Measurements from ENCODE around the gene ACOT8.

ACOT8 gene

DNA sequence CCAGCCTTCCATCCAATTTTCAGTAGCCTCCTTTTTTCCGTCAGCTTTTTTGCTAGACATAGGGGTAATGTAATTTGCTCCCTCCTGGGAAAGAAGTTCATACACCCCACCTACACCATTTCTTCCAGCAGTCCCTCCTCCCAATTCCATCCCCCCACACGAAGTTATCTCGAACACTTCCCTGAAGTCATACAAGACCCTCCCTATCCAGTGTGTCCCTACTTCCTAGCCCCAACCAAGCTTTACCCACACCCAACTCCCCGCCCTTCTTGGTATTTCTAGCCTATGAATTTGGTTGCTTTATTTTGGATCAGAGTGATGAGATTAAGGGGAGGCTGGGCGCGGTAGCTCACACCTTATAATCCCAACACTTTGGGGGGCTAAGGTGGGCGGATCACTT lies 43.7 kb downstream of the ACOT8 start:
- TF ChIP-seq, protein P1, sequence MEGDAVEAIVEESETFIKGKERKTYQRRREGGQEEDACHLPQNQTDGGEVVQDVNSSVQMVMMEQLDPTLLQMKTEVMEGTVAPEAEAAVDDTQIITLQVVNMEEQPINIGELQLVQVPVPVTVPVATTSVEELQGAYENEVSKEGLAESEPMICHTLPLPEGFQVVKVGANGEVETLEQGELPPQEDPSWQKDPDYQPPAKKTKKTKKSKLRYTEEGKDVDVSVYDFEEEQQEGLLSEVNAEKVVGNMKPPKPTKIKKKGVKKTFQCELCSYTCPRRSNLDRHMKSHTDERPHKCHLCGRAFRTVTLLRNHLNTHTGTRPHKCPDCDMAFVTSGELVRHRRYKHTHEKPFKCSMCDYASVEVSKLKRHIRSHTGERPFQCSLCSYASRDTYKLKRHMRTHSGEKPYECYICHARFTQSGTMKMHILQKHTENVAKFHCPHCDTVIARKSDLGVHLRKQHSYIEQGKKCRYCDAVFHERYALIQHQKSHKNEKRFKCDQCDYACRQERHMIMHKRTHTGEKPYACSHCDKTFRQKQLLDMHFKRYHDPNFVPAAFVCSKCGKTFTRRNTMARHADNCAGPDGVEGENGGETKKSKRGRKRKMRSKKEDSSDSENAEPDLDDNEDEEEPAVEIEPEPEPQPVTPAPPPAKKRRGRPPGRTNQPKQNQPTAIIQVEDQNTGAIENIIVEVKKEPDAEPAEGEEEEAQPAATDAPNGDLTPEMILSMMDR (IDR thresholded peaks at IDR 0.05; ENCODE audit: low read depth, low read length): no peak
- TF ChIP-seq EZH2phosphoT487 (IDR thresholded peaks at IDR 0.05; ENCODE audit: low read depth): no peak
- Histone ChIP-seq H3K9ac (ENCODE audit: low read length) (peak overlapping the region; percentile 95), H3K9me3 (ENCODE audit: insufficient read depth, low read length) (no peaks in the 10 kb centered on the region), H4K20me1 (ENCODE audit: insufficient read depth, low read length) (peaks cover 13% of the 10 kb centered on the region; the same call in 1 of the 2 replicates), H3K27ac (ENCODE audit: low read length) (peak overlapping the region; percentile 79), H3K4me1 (ENCODE audit: low read length) (peaks cover 12% of the 10 kb centered on the region), H3K4me3 (ENCODE audit: low read length) (peak overlapping the region; percentile 88), H3K4me2 (ENCODE audit: low read length) (peak overlapping the region; percentile 94), H3K36me3 (replicated peaks; ENCODE audit: low read depth, low read length) (peaks cover 66% of the 10 kb centered on the region), H2AFZ (ENCODE audit: low read depth, low read length) (no peak overlapping the region), H3K27me3 (ENCODE audit: low read depth, low read length) (no peaks in the 10 kb centered on the region), H3K79me2 (ENCODE audit: low read length) (peaks cover 27% of the 10 kb centered on the region)

DNA sequence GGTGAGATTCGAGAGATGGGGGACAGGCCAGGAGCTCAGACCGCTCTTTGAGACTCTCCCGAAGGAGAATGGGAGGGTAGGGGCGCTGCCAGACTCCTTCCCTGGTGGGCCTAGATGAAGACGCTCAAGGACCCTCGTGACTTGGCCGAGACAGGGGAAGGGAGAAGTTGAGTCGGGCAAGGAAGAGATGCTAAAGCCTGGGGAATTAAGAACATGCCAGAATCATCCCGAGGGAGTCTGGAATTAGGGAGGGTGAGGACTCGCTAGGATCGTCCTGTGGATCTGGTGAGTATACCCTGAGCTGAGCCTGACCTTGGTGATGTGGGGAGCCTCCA lies 44.2 kb downstream of the ACOT8 start:
- TF ChIP-seq EZH2phosphoT487 (IDR thresholded peaks at IDR 0.05; ENCODE audit: low read depth): no peak
- TF ChIP-seq, protein P1 (IDR thresholded peaks at IDR 0.05; ENCODE audit: low read depth, low read length): no peak
- no peaks in the 10 kb centered on the region for H3K9me3 ChIP-seq (ENCODE audit: insufficient read depth, low read length)
- no peaks in the 10 kb centered on the region for H3K27me3 ChIP-seq (ENCODE audit: low read depth, low read length)
- peak overlapping the region; percentile 79 for H3K27ac ChIP-seq (ENCODE audit: low read length)
- H3K79me2 ChIP-seq (ENCODE audit: low read length): peaks cover 27% of the 10 kb centered on the region
- peaks cover 67% of the 10 kb centered on the region for H3K36me3 ChIP-seq (replicated peaks; ENCODE audit: low read depth, low read length)
- H3K4me3 ChIP-seq (ENCODE audit: low read length): peak overlapping the region; percentile 88
- H3K4me1 ChIP-seq (ENCODE audit: low read length): peaks cover 12% of the 10 kb centered on the region
- H3K4me2 ChIP-seq (ENCODE audit: low read length): peak overlapping the region; percentile 94
- H2AFZ ChIP-seq (ENCODE audit: low read depth, low read length): peak overlapping the region; percentile 45; the same call in 1 of the 2 replicates
- H3K9ac ChIP-seq (ENCODE audit: low read length): peak overlapping the region; percentile 95
- H4K20me1 ChIP-seq (ENCODE audit: insufficient read depth, low read length): peaks cover 13% of the 10 kb centered on the region; the same call in 1 of the 2 replicates

DNA sequence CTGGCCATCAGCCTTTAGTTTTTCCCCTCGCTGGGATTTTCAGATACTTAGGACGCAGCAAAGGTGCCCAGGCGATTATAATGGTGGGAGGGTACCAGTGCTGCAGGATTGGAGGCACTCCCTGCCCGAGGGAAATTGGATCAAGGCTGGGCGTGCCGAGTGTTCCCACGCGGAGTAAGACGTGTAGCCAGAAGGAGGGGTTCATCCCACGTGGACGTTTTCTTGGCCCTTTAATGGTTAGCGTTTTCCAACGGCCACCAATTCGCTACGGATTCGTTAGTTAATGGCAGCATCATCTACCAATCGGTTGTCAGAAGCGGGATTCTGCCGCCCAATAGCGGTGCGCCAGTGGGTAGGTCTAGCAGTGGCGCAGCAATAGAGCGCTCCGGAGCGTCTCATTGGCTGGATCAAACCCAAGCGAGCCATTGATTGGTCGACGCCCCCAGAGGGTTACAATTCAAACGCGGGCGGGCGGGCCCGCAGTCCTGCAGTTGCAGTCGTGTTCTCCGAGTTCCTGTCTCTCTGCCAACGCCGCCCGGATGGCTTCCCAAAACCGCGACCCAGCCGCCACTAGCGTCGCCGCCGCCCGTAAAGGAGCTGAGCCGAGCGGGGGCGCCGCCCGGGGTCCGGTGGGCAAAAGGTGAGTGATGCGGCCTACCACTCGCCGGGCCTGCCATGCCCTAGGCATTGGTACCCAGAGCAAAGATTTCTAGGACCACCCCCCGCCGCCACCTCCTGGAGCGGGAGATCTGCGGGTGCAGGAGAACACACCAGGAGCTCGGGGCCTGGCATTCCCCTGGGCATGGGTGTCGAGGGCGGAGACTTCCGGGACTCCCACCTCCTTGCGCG lies 44.8 kb downstream of the ACOT8 start, which contains the start of gene UBE2C:
UBE2C (plus strand) TSS at position 488 of the 849 bp plus-strand sequence; CDS start at position 540, 52 bp downstream.
- Histone ChIP-seq H3K36me3 (replicated peaks; ENCODE audit: low read depth, low read length) (peaks cover 63% of the 10 kb centered on the region), H4K20me1 (ENCODE audit: insufficient read depth, low read length) (peaks cover 13% of the 10 kb centered on the region; the same call in 1 of the 2 replicates), H3K9ac (ENCODE audit: low read length) (peak within 1 kb of the TSS; percentile 95), H3K4me3 (ENCODE audit: low read length) (peak within 1 kb of the TSS; percentile 88), H3K9me3 (ENCODE audit: insufficient read depth, low read length) (no peaks in the 10 kb centered on the region), H3K27ac (ENCODE audit: low read length) (peak within 1 kb of the TSS; percentile 79), H3K4me2 (ENCODE audit: low read length) (peak within 1 kb of the TSS; percentile 94), H3K79me2 (ENCODE audit: low read length) (peaks cover 27% of the 10 kb centered on the region), H3K4me1 (ENCODE audit: low read length) (peaks cover 12% of the 10 kb centered on the region), H3K27me3 (ENCODE audit: low read depth, low read length) (no peaks in the 10 kb centered on the region), H2AFZ (ENCODE audit: low read depth, low read length) (peak within 1 kb of the TSS; percentile 60)
- TF ChIP-seq, protein P1 (IDR thresholded peaks at IDR 0.05; ENCODE audit: low read depth, low read length): no peak
- TF ChIP-seq EZH2phosphoT487 (IDR thresholded peaks at IDR 0.05; ENCODE audit: low read depth): no peak

DNA sequence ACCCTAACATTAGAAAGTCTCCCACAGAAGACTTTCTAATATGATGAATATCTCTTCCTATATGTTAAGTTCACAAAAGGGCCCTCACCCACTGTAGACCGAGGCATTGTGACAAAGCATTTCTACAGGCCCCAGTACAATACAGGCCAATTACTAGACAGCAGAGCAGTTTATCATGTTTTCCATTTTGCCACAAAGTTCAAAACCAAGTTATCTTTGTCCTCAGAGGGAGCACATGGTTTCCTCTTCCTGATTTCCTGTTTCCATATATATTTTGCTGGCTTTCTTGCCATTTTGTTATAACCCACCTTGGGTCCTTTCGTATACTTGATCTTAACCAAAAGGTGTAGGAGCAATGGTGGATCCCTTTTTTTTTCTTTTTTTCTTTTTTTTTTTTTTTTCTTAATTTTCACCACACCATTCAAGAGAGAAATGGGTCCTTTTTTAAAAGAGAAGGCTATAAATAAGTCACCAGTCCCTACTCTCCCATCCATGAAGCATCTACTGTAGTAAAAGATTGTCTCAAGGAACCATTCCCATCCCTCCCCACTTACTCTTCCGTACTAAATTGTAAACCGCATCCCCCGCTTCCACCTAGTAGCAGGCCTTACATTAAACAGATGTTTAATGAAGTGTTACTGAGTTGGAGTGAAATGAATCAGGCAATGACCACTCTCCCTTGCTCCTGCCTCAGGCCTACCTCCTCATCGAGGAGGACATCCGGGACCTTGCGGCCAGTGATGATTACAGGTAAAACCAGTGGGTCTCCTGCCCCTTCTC lies 46.8 kb downstream of the ACOT8 start:
- no peak overlapping the region for H3K27ac ChIP-seq (ENCODE audit: low read length)

More for the DNA sequence above, 46.8 kb downstream of the ACOT8 start:
- Histone ChIP-seq H2AFZ (ENCODE audit: low read depth, low read length) (no peak overlapping the region), H3K4me3 (ENCODE audit: low read length) (no peak overlapping the region), H3K9ac (ENCODE audit: low read length) (no peak overlapping the region), H3K27me3 (ENCODE audit: low read depth, low read length) (no peaks in the 10 kb centered on the region), H3K4me2 (ENCODE audit: low read length) (no peak overlapping the region), H3K9me3 (ENCODE audit: insufficient read depth, low read length) (no peaks in the 10 kb centered on the region), H3K79me2 (ENCODE audit: low read length) (peaks cover 24% of the 10 kb centered on the region), H3K36me3 (replicated peaks; ENCODE audit: low read depth, low read length) (peaks cover 51% of the 10 kb centered on the region), H3K4me1 (ENCODE audit: low read length) (peaks cover 12% of the 10 kb centered on the region), H4K20me1 (ENCODE audit: insufficient read depth, low read length) (peaks cover 1% of the 10 kb centered on the region; the same call in 1 of the 2 replicates)
- no peak for TF ChIP-seq EZH2phosphoT487 (IDR thresholded peaks at IDR 0.05; ENCODE audit: low read depth)
- TF ChIP-seq, protein P1 (IDR thresholded peaks at IDR 0.05; ENCODE audit: low read depth, low read length): no peak
